Astrocyte of the hippocampus (primary cell): ENCODE measurements around the gene VGLL4.
"Not testable (repeated sequence)": the region's sequence is repeated elsewhere in the genome, so short reads cannot be mapped to it uniquely, and the experiment has no call there.

Experiments
- DNase-seq: peaks from one replicate; pipeline ENCODE4 v3.0.0; 2011; ENCODE audit warnings: low read depth, low spot score

Gene VGLL4

DNA sequence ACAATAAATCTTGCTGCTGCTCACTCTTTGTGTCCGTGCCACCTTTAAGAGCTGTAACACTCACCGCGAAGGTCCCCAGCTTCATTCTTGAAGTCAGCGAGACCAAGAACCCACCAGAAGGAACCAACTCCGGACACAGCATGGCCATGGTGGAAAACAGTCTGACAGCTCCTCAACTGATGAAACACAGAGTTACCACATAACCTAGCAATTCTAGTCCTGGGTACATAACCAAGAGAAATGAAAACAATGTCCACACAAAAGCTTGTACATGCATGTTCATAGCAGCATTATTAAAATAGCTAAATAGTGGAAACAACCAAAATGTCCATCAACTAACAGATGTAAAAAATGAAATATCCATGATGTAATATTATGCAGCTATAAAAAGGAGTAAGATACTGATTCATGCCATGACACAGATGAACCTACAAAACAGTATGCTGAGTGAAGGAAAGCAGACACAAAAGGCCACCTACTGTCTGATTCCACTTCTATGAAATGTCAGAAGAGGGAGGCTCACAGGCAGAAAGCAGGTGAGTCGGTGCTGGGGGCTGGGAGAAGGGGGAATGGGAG is 36.8 kb downstream of the VGLL4 start:
- no peak for DNase-seq

DNA sequence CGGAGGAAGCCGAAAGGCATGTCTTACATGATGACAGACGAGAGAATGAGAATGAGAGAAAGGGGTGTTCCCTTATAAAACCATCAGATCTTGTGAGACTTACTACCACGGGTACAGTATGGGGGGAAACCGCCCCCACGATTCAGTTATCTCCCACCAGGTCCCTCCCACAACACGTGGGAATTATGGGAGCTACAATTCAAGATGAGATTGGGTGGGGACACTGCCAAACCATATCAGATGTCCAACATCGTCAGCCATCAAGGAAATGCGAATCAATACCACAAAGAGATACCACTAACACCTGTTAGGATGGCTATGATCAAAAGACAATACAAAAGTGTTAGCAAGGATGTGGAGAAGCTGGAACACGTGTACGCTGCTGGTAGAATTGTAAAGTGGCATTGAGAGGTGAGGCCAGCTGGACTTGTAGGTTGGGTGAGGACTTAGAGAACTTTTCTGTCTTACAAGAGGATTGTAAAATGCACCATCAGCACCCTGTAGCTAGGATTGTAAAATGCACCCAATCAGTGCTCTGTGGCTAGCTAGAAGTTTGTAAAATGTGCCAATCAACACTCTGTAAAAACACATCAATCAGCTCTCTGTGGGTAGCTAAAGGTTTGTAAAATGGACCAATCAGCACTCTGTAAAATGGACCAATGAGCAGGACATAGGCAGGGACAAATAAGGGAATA is 37.5 kb downstream of the VGLL4 start:
- no peak for DNase-seq

DNA sequence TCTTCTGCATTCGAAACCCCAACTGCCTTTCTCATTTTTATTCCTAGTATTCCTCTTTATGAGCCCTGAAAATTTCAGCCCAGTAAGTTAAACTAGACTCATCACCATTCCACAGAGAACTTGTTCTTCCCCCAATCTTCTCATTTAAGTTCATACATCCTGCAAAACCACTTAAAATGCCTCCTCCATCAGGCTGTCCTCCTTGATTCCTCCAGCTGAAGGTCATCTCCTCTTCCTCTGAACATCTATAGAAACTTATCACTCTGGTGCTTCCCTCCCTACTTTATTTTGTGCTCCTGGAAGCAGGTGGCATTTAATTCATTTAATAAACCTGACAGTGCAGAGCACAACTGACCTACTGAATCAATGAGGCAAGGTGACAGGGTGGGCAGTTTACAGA is 38.3 kb downstream of the VGLL4 start:
- no peak for DNase-seq

DNA sequence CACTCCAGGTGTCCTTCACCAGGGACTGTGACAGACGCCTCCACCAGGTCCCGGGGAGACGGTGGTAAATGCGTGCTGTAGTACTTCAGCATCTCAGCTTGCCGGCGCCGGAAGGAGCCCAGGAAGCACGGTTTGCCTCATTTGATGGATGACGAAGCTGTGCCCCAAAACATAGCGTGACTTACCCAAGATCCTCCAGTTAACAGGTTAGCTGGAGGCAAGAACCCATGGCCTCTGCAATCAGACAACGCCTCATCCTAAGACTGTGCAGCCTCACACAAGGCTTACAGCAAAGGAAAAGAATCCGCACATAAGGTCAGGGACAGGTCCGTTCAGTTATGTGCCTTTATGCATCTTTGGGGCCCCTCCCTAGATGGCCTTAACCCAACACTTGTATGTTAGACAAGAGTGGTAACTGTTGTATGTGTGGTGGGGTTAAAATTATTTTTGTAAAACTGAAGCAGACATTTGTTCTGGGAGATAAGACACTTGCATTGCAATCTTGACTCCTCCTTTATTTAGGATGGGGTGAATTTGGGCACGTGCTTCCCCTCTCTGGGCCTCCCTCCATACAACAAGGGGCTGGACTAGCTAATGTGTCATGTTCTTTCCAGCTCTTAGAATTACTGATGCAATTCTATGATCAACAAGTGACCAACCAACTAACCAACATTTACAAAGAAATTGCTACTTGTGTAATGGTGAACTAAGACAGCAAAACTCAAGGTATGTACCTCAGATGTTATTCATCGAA is 39.4 kb downstream of the VGLL4 start:
- no peak for DNase-seq

DNA sequence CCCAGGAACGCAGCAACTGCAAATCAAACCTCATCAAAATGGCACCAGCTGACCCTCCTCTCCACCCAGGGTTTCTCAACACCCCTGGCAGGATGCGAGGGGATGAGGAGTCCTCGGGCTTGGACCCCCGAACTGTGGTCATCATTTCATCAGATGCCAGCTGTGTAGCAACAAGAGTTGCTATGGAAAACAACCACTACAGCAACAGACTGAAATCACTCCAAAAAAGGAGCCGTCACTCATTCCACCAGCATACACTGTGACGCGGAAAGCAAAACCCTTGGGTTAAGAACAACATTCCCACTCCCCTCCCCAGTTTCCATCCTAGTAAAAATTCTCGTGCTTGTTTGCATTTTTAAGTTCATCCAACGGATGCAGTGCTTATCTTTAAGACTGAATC is 40.1 kb downstream of the VGLL4 start:
- DNase-seq = peak; percentile 88

DNA sequence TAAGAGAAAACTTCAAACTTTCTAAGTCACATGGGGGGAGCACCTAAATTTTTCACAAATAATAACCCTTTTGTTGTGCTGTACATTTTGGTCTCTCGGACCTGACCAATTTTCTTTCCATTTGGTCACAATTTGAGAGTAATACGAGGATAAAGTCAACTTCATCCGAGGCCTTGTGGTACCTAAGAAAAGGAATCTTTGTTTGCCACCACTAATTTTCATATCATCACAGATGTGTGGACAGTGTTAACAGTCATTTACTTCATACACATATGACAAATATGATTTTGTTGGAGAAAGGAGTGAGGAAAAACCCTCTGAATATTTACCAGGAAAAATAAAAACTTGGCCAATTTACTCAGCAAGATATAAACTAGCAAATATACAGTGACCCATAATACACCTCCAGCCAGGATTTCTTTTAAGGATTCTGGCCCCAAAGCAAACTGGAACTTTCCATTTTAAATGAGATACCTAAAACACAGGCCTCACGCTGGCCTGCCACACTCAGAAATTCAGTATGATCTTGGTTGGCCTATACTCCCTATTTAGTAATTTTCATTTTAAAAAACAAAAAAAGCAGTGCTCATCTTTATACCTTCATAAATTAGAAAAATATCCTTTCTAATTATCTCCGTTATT is 40.7 kb downstream of the VGLL4 start:
- DNase-seq = no peak

DNA sequence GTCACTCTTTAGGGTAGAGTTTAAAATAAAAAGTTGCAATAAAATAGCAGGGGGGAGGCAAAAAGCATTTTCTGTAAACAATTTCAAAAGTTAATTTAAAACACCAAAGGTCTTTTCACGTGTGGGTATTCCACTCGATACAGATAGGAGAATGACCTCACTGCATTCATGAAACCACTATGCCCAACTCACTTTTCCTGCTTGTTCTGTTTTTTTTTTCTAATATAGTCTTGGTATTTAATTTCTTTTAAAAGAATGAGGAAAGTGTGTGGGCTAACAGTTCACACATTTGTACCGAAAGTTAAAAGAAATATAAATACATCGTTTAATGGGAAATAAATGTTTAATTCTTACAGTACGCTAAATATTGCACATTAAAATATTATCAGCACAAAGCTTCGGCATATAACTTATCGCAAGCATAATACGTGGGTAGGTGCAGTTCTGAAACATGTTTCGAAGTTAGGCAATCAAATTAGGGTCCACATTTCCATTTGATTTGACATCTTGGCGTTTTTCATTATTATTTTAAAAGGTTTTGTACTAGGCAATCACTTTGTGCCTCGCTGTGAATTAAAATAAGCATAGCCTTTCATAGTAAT is 41.4 kb downstream of the VGLL4 start:
- DNase-seq = no peak

DNA sequence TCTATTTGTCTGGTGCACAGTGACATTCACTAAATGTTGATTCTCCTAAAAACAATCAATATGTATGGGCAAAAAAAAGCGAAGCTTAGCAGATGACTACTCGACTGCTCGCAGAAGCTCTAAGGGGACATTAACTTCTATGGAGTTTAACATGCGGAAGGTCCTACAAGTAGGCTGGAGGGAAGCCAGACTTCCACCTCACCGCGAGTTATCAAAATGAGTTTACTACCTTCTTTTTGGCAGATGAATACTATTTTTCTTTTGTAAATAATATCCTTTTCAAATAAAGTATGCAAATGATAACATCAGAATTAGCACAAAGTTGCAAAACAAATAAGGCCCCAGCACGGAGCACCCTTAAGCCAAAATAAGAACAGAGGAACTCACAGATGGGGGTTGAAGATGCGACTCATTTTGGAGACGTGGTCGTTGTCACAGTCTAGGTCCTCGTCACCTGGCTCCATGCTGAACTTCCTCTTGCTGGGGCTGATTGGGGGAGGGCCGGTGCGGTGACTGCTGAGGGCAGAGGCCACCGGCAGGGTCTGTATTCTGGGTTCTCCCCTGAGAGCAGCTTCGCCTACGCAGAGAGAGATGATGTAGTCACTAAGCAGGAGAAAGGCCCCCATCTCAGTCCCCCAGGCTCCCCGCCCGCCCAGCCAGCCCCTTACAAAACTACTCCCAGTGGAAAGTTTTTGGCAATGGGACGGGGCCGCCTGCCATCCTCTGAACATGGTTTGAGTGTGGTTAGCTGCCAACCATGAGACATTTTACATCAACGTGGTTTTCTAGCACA is 42.1 kb downstream of the VGLL4 start:
- DNase-seq = peak; percentile 86

DNA sequence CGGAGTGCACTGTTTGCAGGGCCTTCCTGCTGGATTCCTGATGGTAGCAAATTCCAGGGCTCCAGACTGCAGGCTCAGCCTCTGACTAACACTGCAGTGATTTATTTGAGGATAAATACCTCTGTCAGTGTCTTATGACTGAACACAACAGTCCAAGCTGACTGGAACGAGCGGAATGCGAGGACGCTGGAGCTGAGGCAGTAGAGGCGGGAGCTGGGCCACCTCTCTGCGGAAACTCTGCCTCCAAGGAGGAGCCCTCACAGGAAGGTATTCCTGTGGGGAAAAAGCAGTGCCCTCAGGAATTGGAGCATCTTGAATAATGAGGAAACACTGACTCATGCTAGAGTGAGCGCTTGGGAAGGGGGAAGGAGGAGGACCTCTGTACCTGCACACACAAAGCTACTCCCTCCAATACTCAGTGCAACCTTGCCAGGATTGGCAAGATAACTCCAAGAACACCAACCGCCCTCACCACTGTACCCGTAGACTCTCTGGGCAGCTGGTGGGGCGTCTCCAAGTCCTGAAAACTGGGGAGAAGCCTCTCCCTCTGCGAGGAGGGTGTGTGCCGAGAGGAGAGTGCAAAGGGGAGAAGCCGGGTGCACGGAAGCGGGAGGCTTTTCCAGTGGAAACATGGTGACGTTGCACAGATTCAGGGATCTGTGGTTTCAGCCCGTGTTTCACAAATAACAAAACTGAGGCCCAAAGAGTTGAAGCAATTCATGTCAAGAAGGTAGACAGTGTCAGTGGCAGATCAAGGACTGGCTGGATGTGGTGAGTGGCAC is 43.0 kb downstream of the VGLL4 start:
- peak; percentile 99 for DNase-seq

DNA sequence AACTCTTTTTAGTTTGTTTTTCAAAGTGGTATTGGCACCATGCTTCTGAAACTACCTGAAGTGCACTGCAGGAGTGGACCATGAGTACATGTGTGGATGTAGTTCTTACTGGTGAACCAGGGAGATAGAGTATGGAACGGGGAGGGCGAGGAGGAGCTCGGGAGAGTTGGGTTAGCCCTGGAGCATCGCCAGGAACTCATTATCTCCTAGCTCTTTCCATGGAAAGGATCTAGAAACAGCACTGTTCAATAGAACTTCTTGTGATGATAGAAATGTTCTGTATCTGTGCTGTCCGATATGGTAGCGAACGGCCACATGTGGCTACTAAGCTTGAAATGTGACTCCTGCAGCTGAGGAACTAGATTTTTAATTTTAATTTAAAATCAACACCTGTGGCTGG is 47.3 kb downstream of the VGLL4 start:
- DNase-seq = no peak

DNA sequence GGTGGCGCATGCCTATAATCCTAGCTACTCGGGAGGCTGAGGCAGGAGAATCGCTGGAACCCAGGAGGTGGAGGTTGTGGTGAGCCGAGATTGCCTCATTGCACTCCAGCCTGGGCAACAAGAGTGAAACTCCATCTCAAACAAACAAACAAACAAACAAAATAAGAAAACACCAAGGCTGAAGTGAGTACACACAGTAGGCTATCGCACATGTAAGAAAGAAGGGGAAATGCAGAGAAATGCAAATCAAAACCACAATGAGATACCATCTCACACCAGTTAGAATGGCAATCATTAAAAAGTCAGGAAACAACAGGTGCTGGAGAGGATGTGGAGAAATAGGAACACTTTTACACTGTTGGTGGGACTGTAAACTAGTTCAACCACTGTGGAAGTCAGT is 48.7 kb downstream of the VGLL4 start:
- DNase-seq = not testable (repeated sequence)

DNA sequence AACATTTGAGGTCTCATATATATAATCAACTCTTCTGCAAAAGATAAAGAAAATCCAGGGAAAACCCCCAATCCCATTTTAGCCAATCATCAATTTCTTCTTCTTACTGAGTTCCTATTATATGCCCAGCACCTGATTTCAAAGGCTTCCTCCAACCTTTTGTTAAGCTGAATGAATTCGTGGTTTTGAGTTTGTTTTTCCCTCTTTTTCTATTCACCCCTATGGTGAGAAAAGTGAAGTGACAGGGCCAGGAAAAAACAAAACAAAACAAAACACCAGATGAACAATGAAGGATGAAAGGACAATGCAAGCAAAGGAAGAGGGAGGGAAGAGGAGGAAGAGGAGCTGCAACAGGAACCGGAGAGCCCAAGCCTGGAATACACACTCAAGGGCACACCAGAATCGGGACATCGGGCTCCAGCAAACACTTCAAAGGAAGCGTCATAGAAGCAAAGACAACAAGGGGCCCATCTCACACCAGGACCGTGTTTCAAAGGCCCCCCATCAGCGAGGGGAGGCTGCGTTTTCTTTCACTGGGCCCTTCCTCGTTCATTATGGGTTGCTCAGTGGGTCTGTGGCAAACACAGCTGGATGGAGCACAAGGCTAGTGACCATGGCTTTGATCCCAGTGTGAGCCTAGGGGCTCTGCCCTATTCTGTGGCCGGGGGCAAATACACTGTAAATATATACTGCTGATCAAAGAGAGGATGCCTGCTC is 50.2 kb downstream of the VGLL4 start:
- no peak for DNase-seq

DNA sequence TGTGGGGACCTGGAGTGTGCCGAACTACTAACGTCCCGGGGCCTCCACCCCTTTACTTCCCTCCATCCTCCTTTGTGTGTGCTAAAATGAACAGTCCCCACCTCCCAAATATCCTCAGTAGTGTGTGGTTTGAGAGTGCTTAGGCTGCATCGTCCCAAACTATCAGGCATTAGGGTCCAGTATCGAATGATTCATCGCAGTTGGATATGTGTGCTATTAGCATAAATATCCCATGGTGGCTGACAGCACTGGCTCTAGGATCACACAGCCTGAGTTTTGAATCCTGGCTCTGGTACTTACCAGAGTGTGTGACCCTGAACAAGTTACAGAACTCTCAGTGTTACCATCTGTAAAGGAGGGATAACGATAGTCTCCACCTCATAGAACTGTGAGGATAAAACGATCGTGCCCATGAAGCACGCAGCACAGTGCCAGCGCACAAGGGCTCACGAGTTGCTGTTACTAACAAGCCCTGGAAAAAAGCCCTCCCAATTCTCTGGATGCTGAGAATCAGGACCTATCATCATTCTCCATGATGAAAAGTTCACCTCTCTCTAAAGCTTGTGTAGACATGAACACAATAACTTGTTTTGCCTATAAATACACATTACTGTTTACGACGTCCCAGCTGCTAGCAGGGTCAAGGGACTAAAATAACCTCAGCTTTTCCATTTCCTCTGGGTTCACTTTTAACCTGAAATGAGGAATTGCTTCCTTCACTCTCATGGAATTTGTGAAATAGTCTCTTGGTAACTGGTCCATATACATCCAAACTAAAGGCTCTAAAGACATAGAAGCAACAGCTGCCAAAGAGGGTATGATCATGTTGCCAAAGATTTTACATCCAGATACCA is 51.0 kb downstream of the VGLL4 start:
- DNase-seq = peak; percentile 78

DNA sequence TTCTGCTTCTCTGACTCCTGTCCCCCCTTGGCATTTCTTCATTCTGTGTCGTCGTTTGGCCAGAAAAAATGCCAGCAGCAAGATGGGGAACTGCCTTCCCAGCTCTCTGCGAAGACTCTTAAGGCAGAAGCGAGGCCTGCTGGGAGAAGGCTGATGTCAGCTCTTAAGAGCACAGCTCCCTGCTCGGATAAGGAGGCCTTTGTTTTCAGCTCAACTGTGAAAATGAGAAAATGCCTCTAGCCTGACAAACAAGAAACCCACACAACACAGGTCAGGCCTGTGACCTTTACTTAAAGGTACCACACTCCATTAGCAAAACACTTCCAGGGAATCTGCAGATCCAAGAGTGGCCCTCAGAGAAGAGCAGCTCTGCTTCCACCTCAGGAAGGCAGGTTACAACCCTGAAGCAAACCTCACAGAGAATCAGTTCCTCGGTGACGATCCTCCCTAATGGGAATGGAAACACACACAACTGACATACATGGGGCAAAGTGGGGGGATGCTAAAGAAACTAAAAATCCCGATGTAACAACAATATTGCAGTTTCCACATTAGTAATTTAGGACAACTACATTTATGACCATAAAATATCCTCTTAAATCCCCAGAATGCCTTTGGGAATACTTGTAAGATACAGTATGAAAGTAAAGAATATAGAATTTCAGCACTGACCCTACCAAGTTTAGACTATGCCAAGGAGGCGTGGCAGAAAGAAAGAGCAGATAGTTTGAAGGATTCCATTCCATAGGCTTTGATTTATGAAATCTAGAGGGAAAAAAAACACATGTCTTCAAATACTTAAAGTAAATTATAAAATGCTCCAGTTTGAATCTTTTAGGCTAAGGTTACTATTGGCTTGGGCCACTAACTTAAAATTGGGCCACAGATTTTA is 52.1 kb downstream of the VGLL4 start:
- DNase-seq = peak; percentile 92

DNA sequence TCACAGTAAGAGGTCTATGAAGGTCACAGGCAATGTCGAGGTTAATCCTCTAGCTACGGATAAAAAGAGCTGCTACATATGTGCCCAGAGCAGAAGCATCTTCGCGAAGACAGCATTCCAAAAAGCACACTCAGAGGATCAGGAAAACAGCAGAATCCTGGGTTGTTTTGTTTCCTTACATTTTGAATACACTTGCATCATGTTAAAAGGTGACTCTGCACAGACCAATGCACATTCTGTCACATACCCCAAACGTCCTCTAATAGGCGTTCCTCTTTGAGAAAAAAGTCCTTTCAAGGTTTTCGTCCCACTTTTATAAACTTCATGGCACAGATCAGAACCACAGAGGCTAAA is 52.7 kb downstream of the VGLL4 start:
- DNase-seq = peak; percentile 49

DNA sequence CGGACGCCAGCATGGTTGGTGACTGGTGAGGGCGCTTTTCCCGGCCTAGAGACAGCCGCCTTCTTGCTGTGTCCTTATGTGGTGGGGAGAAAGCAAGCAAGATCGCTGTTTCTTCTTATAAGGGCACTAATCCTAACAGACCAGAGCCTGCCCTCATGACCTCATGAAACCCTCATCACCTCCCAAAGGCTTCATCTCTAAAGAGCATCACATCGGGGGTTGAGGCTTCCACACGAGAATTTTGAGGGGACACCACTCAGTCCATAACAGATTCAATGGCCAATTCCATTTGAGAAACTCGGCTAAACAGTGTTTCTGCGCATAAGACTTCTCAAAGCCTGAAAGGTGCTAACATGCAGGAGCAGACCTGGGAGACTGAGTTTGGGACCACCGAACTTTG is 54.0 kb downstream of the VGLL4 start:
- no peak for DNase-seq

DNA sequence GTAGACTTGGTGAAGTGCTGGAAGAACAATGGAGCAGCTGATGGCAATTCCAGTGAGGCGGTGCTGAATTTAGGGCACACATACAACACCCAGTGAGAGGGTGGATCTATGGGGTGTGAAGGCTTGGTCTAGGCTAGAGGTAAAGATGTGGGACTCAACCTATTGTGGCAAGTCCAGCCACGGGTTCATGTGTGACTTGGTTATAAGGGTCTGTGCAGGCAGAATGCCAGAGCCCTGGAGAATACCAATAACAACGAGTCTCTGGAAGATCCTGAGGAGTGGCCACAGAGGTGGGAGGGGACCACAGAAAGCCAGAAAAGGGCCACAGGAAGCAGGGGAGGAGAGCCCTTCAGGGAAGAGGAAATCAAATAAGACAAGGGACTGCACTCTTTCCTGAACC is 55.0 kb downstream of the VGLL4 start:
- DNase-seq = no peak

DNA sequence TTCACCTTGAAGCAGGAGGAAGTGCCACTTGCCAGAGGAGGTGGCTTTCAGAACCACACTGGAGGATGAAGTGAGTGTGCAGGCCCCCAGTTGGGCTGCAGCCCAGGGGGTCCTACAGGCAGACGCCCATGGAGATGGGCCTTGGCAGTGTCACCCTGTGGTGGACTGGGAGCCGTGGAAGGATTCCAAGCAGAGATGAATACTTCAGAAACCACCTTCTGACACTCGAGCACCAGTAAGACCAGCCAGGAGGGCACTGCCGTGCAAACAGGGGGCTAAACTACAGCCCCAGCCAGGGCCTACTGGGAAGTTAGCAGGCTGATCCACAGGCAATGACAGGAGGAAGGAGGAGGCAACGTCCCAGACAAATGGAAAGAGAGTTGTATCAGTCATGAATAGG is 55.4 kb downstream of the VGLL4 start:
- DNase-seq = no peak
